ENCODE measurements around the gene C3orf85.
"Not testable (repeated sequence)": the region's sequence is repeated elsewhere in the genome, so short reads cannot be mapped to it uniquely, and the experiment has no call there.

The C3orf85 gene

GRCh38 chr3:109136523-109136922, at the start of gene C3orf85:
Gene C3orf85 (plus strand): TSS chr3:109136719. CDS start chr3:109136848, 129 bp downstream.
- DNase-seq (ENCODE audit: low spot score): no peak

- DNase-seq (ENCODE audit: low spot score): no peak
These were observed 47.3 kb upstream of the C3orf85 start for GRCh38 chr3:109089265-109089664.

GRCh38 chr3:109091846-109092245, 44.7 kb upstream of the C3orf85 start:
- no peak for DNase-seq (ENCODE audit: low spot score)

- DNase-seq (ENCODE audit: low spot score): no peak
These were observed 43.0 kb upstream of the C3orf85 start for GRCh38 chr3:109093561-109093960.

- no peak for DNase-seq (ENCODE audit: low spot score)
These were observed 41.4 kb upstream of the C3orf85 start for GRCh38 chr3:109095166-109095565.

- DNase-seq (ENCODE audit: low spot score): no peak
These were observed 38.4 kb upstream of the C3orf85 start for GRCh38 chr3:109098079-109098644.

GRCh38 chr3:109109574-109109973, 26.9 kb upstream of the C3orf85 start:
- no peak for DNase-seq (ENCODE audit: low spot score)

GRCh38 chr3:109112946-109113760, 23.4 kb upstream of the C3orf85 start:
- DNase-seq (ENCODE audit: low spot score): no peak

- no peak for DNase-seq (ENCODE audit: low spot score)
These were observed 21.8 kb upstream of the C3orf85 start for GRCh38 chr3:109114746-109115145.

GRCh38 chr3:109115451-109115850, 21.1 kb upstream of the C3orf85 start:
- DNase-seq (ENCODE audit: low spot score): no peak

- no peak for DNase-seq (ENCODE audit: low spot score)
These were observed 20.5 kb upstream of the C3orf85 start for GRCh38 chr3:109116031-109116430.

- DNase-seq (ENCODE audit: low spot score): no peak
These were observed 18.6 kb upstream of the C3orf85 start, which contains the start of gene MORC1 for GRCh38 chr3:109117939-109118338. Gene MORC1 (minus strand): TSS chr3:109118134. CDS start chr3:109118059, 75 bp downstream.

GRCh38 chr3:109118584-109118983, 17.9 kb upstream of the C3orf85 start:
- no peak for DNase-seq (ENCODE audit: low spot score)

GRCh38 chr3:109122690-109123089, 13.8 kb upstream of the C3orf85 start:
- DNase-seq (ENCODE audit: low spot score): no peak

GRCh38 chr3:109125902-109126301, 10.6 kb upstream of the C3orf85 start:
- no peak for DNase-seq (ENCODE audit: low spot score)

GRCh38 chr3:109127553-109127952, 9.0 kb upstream of the C3orf85 start:
- DNase-seq (ENCODE audit: low spot score): no peak

- no peak for DNase-seq (ENCODE audit: low spot score)
These were observed 5.2 kb upstream of the C3orf85 start for GRCh38 chr3:109131276-109131675.

GRCh38 chr3:109132801-109133473, 3.6 kb upstream of the C3orf85 start:
- no peak for DNase-seq (ENCODE audit: low spot score)

- not testable (repeated sequence) for DNase-seq (ENCODE audit: low spot score)
These were observed 3.1 kb upstream of the C3orf85 start for GRCh38 chr3:109133474-109133816.

GRCh38 chr3:109137761-109138160, 1.2 kb downstream of the C3orf85 start:
- no peak for DNase-seq (ENCODE audit: low spot score)

- no peak for DNase-seq (ENCODE audit: low spot score)
These were observed 3.8 kb downstream of the C3orf85 start for GRCh38 chr3:109140318-109140717.

- DNase-seq (ENCODE audit: low spot score): no peak
These were observed 7.1 kb downstream of the C3orf85 start for GRCh38 chr3:109143646-109144045.

- no peak for DNase-seq (ENCODE audit: low spot score)
These were observed 12.6 kb downstream of the C3orf85 start for GRCh38 chr3:109149078-109149477.
